Progenitor cell of endocrine pancreas (in vitro differentiated cells): ENCODE measurements around the gene S100A4. TPM values are rescaled to one million over a fixed set of nuclear protein-coding genes. Genes with fewer than 3 reads are reported as not detected.

Experiments
- DNase-seq: peaks from one replicate; pipeline ENCODE4 v3.0.0; 2021; ENCODE audit warnings: low spot score; ENCODE audit not compliant: unreplicated experiment
- H3K27ac Mint-ChIP-seq: 2 replicates; pipeline ENCODE4 v1.8.0; 2021; ENCODE audit warnings: mild to moderate bottlenecking, moderate library complexity, mixed read lengths
- H3K27me3 Mint-ChIP-seq: 2 replicates; pipeline ENCODE4 v1.8.0; 2021; ENCODE audit warnings: mixed read lengths
- H3K36me3 Mint-ChIP-seq: 2 replicates; pipeline ENCODE4 v1.8.0; 2022; ENCODE audit warnings: mixed read lengths; ENCODE audit not compliant: insufficient read depth
- H3K4me1 Mint-ChIP-seq: 2 replicates; pipeline ENCODE4 v1.8.0; 2021; ENCODE audit warnings: low read depth, mixed read lengths
- H3K4me3 Mint-ChIP-seq: 2 replicates; pipeline ENCODE4 v1.8.0; 2021; ENCODE audit warnings: low read depth, mild to moderate bottlenecking, moderate library complexity, mixed read lengths
- H3K9me3 Mint-ChIP-seq: 2 replicates; pipeline ENCODE4 v1.8.0; 2021; ENCODE audit warnings: low read depth, mixed read lengths
- total RNA-seq: library from RNA; stranded (reverse); gene quantifications from 2 replicates; pipeline ENCODE4 v1.2.1, GENCODE V29; 2021
- TF ChIP-seq, protein P1 (sequence below): fragments of 200-600 bp; sonication (generic); IDR thresholded peaks from one replicate; pipeline ENCODE4 v1.5.0; 2021; ENCODE audit warnings: antibody characterized with exemption, mild to moderate bottlenecking; ENCODE audit not compliant: unreplicated experiment

Gene S100A4
- total RNA-seq, 1 donor from 2014 or later, result 7.6 TPM

DNA sequence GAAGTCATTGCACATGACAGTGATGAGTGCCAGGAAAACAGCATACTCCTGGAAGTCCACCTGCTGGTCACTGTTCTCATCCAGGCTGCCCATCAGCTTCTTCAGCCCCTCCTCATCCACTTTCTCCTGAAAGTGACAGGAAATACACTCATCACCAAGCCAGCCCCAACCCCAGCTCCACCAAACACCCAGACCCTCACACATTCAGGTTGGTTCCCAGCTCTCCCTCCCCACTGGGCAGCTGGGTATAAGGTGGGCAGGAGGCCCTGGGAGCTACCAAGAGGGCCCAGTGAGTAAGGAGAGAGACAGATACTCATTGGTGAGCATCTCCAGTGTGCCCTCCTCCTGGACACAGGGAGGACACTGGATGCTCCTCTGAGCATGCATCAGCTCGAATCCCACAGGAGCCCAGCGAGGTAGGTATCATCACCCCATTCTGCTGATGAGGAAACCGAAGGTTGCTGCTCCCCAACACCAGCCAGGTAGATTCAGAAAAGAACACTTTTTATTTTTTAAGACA is 15.9 kb upstream of the S100A4 start:
- Mint-ChIP-seq H3K36me3 (no peaks in the 10 kb centered on the region), H3K4me1 (peaks cover 8% of the 10 kb centered on the region), H3K27me3 (no peaks in the 10 kb centered on the region), H3K4me3 (no peak overlapping the region), H3K9me3 (no peaks in the 10 kb centered on the region), H3K27ac (no peak overlapping the region)
- no peak for DNase-seq
- TF ChIP-seq, protein P1, sequence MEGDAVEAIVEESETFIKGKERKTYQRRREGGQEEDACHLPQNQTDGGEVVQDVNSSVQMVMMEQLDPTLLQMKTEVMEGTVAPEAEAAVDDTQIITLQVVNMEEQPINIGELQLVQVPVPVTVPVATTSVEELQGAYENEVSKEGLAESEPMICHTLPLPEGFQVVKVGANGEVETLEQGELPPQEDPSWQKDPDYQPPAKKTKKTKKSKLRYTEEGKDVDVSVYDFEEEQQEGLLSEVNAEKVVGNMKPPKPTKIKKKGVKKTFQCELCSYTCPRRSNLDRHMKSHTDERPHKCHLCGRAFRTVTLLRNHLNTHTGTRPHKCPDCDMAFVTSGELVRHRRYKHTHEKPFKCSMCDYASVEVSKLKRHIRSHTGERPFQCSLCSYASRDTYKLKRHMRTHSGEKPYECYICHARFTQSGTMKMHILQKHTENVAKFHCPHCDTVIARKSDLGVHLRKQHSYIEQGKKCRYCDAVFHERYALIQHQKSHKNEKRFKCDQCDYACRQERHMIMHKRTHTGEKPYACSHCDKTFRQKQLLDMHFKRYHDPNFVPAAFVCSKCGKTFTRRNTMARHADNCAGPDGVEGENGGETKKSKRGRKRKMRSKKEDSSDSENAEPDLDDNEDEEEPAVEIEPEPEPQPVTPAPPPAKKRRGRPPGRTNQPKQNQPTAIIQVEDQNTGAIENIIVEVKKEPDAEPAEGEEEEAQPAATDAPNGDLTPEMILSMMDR, result no peak

DNA sequence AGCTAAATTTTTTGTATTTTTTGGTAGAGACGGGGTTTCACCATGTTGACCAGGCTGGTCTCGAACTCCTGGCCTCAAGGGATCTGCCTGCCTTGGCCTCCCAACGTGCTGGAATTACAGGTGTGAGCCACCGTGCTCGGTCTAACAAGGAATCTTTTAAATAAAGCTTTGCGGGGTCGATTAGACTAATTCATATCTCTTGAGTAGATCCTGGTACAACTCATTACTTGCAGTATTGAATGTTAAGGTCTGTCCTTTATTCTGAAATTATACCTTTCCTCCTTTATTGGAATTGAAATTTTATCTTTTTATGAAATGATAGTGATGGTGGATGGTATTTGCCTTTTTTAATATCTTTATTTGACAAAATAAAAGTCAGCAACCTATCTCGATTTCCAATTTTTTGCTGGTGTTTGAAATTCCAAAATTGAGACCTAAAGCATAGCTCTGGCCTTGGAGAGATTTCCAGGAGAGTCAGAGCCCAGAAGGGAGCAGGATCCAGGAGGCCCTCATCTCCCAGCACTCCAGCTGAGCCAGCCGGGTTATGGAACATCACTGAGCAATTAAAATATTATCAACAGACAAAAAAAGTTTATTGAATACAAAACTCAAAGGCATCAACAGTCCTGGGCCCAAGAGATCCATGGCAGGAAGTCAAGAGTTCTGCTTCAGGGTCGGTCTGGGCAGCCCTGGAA is 15.3 kb upstream of the S100A4 start:
- TF ChIP-seq, protein P1, result no peak
- no peak overlapping the region for H3K4me3 Mint-ChIP-seq

DNA sequence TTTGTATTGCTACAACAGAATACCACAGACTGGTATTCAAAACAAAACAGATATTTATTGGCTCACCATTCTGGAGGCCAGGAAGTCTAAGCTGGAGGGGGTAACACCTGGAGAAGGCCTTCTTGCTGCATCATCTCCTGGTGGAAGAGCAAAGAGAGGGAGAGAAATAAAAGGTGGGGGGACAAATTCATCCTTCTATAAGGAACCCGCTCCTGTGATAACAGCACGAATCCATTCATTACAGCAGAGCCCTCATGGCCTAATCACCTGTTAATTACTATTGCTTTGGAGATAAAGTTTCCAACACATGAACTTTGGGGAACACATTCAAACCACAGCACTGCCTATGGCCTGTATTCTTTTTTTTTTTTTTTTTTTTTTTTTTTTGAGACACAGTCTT is 14.6 kb upstream of the S100A4 start:
- no peak overlapping the region for H3K4me3 Mint-ChIP-seq
- H3K27me3 Mint-ChIP-seq, result no peaks in the 10 kb centered on the region
- H3K9me3 Mint-ChIP-seq, result no peaks in the 10 kb centered on the region
- TF ChIP-seq, protein P1, result no peak
- no peaks in the 10 kb centered on the region for H3K36me3 Mint-ChIP-seq
- no peak for DNase-seq
- no peak overlapping the region for H3K27ac Mint-ChIP-seq
- peaks cover under 1% of the 10 kb centered on the region for H3K4me1 Mint-ChIP-seq

More for the DNA sequence above, 15.3 kb upstream of the S100A4 start:
- H3K4me1 Mint-ChIP-seq, result peaks cover 5% of the 10 kb centered on the region
- H3K9me3 Mint-ChIP-seq, result no peaks in the 10 kb centered on the region
- H3K27ac Mint-ChIP-seq, result no peak overlapping the region
- H3K27me3 Mint-ChIP-seq, result no peaks in the 10 kb centered on the region
- DNase-seq, result no peak
- no peaks in the 10 kb centered on the region for H3K36me3 Mint-ChIP-seq

DNA sequence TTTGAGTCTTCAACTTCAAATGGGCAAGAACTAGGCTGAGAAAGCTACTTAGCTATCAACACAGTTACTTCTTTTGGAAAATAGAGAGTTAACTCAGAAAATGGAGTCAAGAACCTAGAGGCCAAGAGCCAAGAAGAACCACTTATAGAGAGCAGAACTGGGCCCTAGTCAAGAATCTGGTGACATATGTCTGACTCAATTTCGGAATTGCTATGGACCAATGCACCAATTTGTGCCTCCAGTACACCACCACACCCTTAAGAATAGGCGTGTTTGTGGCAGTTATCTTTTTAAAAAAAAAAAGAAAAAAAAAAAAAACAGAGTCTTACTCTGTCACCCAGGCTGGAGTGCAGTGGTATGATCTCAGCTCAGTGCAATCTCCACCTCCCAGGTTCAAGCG is 12.3 kb upstream of the S100A4 start:
- DNase-seq, result no peak
- Mint-ChIP-seq H3K4me3 (no peak overlapping the region), H3K36me3 (no peaks in the 10 kb centered on the region), H3K27me3 (no peaks in the 10 kb centered on the region), H3K27ac (no peak overlapping the region), H3K4me1 (no peaks in the 10 kb centered on the region), H3K9me3 (no peaks in the 10 kb centered on the region)
- TF ChIP-seq, protein P1, result no peak

DNA sequence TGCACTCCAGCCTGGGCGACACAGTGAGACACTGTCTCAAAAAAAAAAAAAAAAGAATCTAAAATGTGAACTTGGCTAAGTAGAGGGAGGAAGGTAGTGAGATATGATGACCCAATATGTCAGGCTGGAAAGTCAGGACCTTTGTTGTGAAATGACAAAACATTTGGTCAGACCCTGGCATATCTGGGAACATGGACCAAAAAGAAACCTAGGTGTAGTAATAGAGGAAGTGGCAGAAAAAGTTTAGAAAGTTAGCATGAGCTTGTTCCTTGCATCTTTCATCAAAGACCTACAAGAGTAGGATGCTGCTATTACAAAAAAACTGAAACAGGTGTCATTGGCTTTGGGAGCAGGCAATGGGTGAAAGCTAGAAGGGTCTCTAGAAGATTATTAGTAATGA is 10.7 kb upstream of the S100A4 start:
- no peak for DNase-seq
- no peak overlapping the region for H3K4me3 Mint-ChIP-seq
- H3K27ac Mint-ChIP-seq, result no peak overlapping the region
- no peaks in the 10 kb centered on the region for H3K36me3 Mint-ChIP-seq
- no peaks in the 10 kb centered on the region for H3K27me3 Mint-ChIP-seq
- H3K4me1 Mint-ChIP-seq, result no peaks in the 10 kb centered on the region
- H3K9me3 Mint-ChIP-seq, result no peaks in the 10 kb centered on the region
- TF ChIP-seq, protein P1, result no peak
